Thyroid gland (tissue), 4 donors: ENCODE data around the gene HRC.
A peak's percentile ranks its signal among the peaks of the same experiment; 100 is the strongest.

ENCODE experiments used
- CTCF ChIP-seq, 6 experiments: fragments of 200-600 bp in 3 of 6; fragments of 450-650 bp in 3 of 6; sonication (generic) in 3 of 6; IDR thresholded peaks; one replicate each; pipeline ENCODE4 v1.5.1; 2016 to 2019; ENCODE audit warnings: antibody characterized with exemption in 6 of 6, mild to moderate bottlenecking in 2 of 6, inconsistent platforms in 1 of 6, moderate library complexity in 1 of 6
- POLR2A ChIP-seq, 2 donors: fragments of 450-650 bp; IDR thresholded peaks; one replicate each; pipeline ENCODE4 v1.6.1; 2017; ENCODE audit warnings: antibody characterized with exemption in 2 of 2, mild to moderate bottlenecking in 2 of 2, moderate library complexity in 1 of 2

GRCh38 chr19:49196527-49197240, 41.5 kb upstream of the HRC start:
- peak in 1 of 6 experiments; percentile 37 for TF ChIP-seq CTCF (IDR thresholded peaks at IDR 0.05)
- peak in 1 of 2 donors; percentile 37 for TF ChIP-seq POLR2A (IDR thresholded peaks at IDR 0.05)
